Measurements from ENCODE around the gene WIPF1.

DNA sequence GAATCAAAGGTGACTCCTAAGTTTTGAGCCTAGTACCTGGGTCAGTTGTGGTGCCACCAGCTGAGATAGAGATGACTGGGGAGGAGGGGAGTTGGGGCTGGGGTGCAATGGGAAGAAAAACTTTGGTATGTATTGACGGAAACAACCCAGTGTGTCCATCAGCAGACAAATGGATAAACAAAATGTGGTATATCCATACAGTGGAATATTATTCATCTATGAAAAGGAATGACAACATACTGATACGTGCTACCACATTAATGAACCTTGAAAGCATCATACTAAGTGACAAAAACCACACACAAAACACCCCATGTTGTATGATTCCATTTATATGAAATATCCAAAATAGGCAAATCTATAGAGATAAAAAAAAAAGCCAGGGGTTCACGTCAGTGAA, 69.6 kb downstream of the WIPF1 start:
- TF ChIP-seq, protein P1, sequence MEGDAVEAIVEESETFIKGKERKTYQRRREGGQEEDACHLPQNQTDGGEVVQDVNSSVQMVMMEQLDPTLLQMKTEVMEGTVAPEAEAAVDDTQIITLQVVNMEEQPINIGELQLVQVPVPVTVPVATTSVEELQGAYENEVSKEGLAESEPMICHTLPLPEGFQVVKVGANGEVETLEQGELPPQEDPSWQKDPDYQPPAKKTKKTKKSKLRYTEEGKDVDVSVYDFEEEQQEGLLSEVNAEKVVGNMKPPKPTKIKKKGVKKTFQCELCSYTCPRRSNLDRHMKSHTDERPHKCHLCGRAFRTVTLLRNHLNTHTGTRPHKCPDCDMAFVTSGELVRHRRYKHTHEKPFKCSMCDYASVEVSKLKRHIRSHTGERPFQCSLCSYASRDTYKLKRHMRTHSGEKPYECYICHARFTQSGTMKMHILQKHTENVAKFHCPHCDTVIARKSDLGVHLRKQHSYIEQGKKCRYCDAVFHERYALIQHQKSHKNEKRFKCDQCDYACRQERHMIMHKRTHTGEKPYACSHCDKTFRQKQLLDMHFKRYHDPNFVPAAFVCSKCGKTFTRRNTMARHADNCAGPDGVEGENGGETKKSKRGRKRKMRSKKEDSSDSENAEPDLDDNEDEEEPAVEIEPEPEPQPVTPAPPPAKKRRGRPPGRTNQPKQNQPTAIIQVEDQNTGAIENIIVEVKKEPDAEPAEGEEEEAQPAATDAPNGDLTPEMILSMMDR (conservative IDR thresholded peaks at IDR 0.05) = no peak
- no peak for TF ChIP-seq ZFX (IDR thresholded peaks at IDR 0.05)

Data from C4-2B (cell line).